COR-L47 (cell line): ENCODE data around the gene ZKSCAN8.

Experiments used
- DNase-seq: peaks from one replicate; lab custom pipeline; 2025; lab: John Stamatoyannopoulos, UW

The ZKSCAN8 gene

GRCh38 chr6:28206928-28207509 lies 65.3 kb downstream of the ZKSCAN8 start:
- no peak for DNase-seq

- DNase-seq: no peak
These were observed 65.9 kb downstream of the ZKSCAN8 start for GRCh38 chr6:28207510-28208110.

DNA sequence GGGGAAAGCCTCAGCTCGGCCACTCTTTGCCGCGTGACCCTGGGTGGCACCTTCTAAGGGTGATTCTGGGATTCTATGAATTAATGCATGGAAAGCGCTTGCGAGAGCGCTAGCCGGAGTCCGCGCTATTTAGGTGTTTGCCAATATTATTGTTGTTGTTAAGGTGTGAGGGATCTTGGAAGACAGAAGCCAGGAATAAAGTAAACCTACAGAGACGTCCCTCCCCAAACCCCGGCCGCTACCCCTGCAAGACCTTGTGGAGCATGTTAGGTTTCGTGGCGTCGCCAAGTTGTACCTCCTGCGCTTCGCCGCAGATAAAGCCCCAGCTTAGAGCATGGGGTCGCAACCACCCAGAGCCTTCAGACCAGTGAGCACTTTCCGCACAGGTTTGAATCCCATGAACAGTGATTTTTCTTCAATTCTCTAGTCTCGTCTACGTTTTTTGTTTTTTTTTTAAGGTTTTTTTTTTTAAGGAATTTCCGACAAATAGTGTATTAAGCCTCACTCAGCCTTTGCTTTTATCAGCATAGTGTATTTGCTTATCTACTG lies 66.5 kb downstream of the ZKSCAN8 start:
- DNase-seq: no peak
